ENCODE results near the gene FOXP2.
"Not testable (repeated sequence)": the region's sequence is repeated elsewhere in the genome, so short reads cannot be mapped to it uniquely, and the experiment has no call there.

Gene FOXP2

GRCh38 chr7:114502454-114503254 is 88.0 kb downstream of the FOXP2 start:
- no peak for DNase-seq (ENCODE audit: low read depth)

DNA sequence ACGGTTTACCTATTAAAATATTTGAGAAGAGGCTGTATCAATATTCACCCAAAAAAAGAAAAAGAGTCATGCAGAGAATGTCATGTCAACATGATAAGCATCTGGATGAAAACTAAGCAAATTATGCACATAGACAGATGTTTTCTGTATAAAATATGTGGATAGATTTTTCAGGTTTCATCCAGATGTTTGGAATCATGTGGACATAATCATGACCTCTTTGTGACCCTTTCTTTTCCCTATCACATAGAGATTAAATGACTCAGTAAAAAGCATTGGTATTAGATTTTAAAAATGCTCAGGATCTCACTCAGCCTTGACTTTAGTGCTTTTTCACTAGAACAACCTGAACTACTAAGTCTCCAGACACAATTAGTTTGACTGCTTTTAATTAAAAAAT is 90.0 kb downstream of the FOXP2 start:
- DNase-seq (ENCODE audit: low read depth): no peak

DNA sequence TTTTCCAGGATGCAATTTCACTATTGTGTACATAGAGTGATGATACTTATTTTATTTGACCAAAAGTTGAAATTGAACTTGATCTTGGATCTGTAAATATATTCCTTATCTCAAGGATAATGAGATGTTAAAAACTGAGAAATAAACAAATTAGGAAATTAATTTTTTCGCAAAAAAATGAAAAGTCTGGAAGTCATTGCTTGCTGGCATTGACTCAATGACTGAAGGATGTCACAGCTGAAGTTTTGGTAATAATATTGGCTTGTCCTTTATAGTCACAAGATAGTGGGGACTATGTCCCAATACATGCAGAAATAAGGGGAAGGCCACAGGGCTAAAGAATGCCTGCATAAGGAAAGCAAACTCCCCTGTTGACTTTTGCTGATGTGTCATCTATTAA is 92.8 kb downstream of the FOXP2 start:
- no peak for DNase-seq (ENCODE audit: low read depth)

DNA sequence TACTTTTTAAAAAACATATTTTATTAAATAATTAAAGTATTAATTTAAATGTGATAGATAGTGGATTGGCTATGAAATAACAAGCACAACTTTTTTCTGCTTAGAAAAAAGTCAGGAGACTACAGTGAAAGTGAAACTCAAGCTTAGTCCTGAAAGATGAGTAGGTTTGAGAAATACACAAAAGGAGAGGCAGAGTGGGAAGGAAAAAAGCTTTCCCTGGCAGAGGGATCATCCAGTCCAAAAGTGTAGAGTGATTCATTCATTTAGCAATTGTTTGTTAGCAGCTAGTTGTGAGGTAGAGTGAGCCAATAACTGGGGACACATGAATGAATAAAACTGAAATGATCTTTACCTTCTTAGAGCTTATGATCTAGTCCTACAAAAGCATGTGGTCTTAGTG is 93.5 kb downstream of the FOXP2 start:
- DNase-seq (ENCODE audit: low read depth): no peak

- DNase-seq (ENCODE audit: low read depth): not testable (repeated sequence)
These were observed 96.2 kb downstream of the FOXP2 start for GRCh38 chr7:114510824-114511223.

DNA sequence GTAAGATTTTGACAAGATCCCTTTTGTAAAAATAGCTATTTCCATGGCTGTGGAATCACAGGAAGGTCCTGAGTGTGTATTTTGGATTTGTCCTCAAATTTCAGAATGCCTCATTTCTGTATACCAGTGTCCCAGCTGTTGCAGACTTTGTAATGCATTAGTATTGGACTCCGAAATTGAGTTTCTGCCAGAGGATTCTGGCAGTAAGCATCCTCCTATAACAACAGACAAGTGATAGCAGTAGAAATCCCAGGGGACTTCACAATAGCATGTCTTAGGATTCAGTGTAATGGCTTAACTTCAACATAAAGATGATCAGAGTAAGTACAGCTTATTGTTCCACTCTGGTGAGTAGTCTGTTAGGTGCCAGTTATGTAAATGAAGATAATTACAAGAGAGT is 104.6 kb downstream of the FOXP2 start:
- no peak for DNase-seq (ENCODE audit: low read depth)

GRCh38 chr7:114522081-114522480 is 107.5 kb downstream of the FOXP2 start:
- no peak for DNase-seq (ENCODE audit: low read depth)

GRCh38 chr7:114527589-114527988 is 113.0 kb downstream of the FOXP2 start:
- DNase-seq (ENCODE audit: low read depth): no peak

DNA sequence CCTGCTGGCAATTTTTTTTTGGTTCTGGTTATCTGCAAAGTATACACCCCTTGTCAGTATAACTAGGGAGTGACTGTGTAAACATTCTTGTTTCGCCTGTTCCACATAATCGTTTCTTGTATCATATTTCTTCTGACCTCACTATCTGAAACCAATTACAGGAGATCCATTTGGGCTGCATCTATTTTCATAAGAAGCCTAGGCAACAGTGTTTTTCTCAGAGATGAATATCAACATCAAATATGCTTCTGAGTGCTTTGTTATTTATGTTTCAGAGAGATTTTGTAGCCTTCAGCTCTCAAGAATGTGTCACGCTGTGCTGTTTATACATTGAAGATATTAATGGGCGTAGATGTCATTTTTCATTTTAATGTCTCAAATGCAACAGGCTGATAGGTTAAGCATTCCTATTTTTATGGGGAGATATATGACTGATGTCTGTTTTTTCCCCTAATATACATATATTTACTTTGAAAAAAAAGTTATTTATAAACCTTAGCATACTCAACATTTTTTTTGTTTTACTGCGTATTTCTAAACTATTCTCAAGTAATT is 115.5 kb downstream of the FOXP2 start:
- DNase-seq (ENCODE audit: low read depth): no peak

DNA sequence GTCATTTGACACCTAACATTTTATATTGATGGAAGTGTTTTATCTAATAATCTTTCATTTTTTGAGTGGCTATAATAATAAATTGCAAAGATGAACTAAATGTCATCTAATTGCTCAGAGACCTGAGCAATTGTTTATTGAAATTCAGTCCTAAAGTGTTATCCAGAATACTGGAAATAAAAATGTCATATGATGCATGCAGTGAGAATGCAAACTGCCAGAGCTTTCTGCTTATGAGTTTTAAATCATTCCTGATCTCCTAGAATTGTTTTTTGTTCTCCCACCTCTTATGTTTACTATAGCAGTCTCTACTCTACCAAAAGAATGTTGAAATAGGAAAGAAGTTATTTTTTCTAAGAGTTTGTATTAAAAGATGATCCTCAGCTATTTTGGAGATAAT is 116.7 kb downstream of the FOXP2 start:
- no peak for DNase-seq (ENCODE audit: low read depth)

- no peak for DNase-seq (ENCODE audit: low read depth)
These were observed 118.5 kb downstream of the FOXP2 start for GRCh38 chr7:114533131-114533530.

- no peak for DNase-seq (ENCODE audit: low read depth)
These were observed 120.3 kb downstream of the FOXP2 start for GRCh38 chr7:114534953-114535352.

GRCh38 chr7:114539575-114539974 is 125.0 kb downstream of the FOXP2 start:
- no peak for DNase-seq (ENCODE audit: low read depth)

DNA sequence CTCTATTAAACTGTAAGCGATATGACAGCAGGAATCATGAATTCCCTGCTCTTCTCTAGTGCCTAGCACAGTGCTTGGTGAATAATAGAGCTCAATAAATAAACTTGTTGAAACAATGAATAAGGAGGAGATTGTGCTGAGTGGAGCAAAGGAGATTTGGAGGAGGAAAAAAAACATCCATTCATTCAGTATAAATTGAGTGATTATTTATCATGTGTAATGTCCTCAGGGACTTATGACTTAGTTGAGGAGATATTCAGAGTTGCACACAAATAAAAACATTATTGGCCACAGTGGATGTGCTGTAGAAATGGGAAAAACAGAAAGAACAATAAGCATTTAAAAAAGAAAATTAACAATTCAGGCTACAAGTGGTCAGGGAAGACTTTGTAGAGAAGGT is 125.7 kb downstream of the FOXP2 start:
- DNase-seq (ENCODE audit: low read depth): no peak

DNA sequence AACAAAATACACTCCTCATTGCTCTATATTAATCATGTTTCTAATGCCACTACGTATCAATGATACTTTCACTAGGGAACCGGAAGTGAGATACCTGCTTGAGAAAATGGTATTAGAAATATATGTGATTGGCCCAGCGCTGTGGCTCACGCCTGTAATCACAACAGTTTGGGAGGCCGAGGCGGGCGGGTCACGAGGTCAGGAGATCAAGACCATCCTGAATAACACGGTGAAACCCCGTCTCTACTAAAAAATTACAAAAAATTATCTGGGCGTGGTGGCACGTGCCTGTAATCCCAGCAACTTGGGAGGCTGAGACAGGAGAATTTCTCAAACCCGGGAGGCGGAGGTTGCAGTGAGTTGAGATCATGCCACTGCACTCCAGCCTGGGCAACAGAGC is 132.7 kb downstream of the FOXP2 start:
- DNase-seq (ENCODE audit: low read depth): not testable (repeated sequence)

GRCh38 chr7:114548081-114548980 is 133.7 kb downstream of the FOXP2 start:
- no peak for DNase-seq (ENCODE audit: low read depth)

GRCh38 chr7:114554781-114555537 is 140.3 kb downstream of the FOXP2 start:
- no peak for DNase-seq (ENCODE audit: low read depth)

DNA sequence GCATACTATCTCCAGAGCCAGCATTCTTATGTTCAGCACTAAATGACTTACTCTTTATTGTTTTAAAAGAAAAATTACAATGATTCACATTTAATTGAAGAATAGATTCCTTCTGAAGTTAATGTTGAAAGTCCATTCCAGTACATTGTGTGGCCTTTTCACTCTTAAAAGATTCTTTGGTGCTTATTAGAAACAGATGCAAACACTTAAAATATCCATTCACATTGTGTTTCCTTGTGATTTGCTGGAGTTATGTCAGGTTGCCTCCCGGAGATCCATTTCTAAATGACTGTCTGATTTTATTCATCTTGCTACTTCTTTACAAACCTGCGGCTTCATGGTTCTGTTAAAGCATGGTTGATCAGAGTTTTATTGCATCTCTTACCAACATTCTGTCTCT is 152.8 kb downstream of the FOXP2 start:
- no peak for DNase-seq (ENCODE audit: low read depth)

DNA sequence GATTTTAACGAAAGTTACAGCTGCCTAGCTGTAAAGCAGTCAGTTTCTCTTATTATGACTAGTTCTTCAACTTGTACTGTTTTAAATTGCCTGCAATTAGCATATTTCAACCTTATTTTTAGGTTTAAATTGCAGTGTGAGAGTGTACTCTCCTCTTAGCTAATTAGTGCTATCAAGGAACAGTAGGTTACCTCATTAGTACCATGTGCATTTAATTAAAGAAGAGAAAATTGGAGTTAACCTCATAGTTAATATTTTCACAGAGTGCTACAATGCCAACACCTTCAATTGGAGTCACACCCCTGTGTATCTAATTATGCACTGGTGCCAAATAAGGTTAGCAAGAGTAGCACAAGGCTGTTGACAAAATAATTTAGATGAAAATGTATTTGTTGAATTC is 154.6 kb downstream of the FOXP2 start:
- DNase-seq (ENCODE audit: low read depth): no peak

DNA sequence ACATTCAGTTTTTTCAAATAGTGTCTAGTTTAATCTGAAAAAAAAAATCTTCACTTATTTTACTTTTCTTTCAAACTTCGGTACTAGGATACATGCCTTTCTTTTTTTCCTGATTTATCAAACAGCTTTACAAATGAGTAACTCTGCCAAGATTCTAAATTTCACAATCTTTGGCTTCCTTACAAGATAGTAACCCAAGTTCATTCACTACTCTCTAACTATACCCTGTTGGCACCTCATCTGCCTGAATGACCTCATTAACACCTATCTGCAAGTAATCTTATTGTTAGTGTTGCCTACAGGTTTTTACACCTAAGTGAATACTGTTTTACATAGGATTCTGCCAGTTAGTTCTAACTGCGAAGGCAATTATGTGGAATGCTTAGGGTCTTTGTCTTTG is 159.8 kb downstream of the FOXP2 start:
- DNase-seq (ENCODE audit: low read depth): no peak

DNA sequence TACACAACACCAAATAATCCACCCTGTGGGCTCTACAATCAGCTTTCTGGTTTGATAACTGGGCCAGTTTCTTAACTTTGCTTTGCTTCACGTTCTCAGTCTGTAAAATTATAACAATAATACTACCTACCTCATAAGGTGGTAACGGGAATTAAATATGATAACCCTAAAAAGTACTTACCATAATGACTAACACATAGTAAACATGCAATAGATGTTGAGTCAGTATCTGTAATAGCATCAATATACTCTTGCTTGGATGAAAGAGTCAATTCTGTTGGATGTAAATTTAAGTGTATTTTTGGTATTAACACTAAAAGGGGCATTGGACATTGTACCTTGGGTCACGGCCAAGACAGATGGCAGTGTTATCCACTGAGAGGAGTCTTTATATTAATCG is 160.5 kb downstream of the FOXP2 start:
- DNase-seq (ENCODE audit: low read depth): no peak

GRCh38 chr7:114580963-114581362 is 166.3 kb downstream of the FOXP2 start:
- not testable (repeated sequence) for DNase-seq (ENCODE audit: low read depth)
